Lower lobe of right lung (tissue), 2 donors: ENCODE measurements around the gene HLA-DMB. TPM values are rescaled to one million over a fixed set of nuclear protein-coding genes. Genes with fewer than 3 reads are reported as not detected.
A peak's percentile ranks its signal among the peaks of the same experiment; 100 is the strongest.

Source experiments
- ATAC-seq, 2 donors: fragments of 200-7000 bp; cut with Tn5 transposase; one replicate each; pipeline ENCODE4 v1.9.1; 2020 to 2022; ENCODE audit warnings: mild to moderate bottlenecking in 2 of 2, moderate library complexity in 2 of 2
- DNase-seq: peaks from one replicate; pipeline ENCODE4 v3.0.0-alpha.2; 2020
- H3K27ac ChIP-seq: fragments of 200-600 bp; one replicate; pipeline ENCODE4 v1.8.0; 2022
- H3K27me3 ChIP-seq: fragments of 200-600 bp; one replicate; pipeline ENCODE4 v1.8.0; 2022; ENCODE audit warnings: low read depth
- H3K36me3 ChIP-seq: fragments of 200-600 bp; one replicate; pipeline ENCODE4 v1.8.0; 2022; ENCODE audit warnings: mild to moderate bottlenecking
- H3K4me1 ChIP-seq: fragments of 200-600 bp; one replicate; pipeline ENCODE4 v1.8.0; 2022
- H3K4me3 ChIP-seq: fragments of 200-600 bp; one replicate; pipeline ENCODE4 v1.8.0; 2022; ENCODE audit warnings: mild to moderate bottlenecking
- H3K9me3 ChIP-seq: fragments of 200-600 bp; one replicate; pipeline ENCODE4 v1.8.0; 2022
- CTCF ChIP-seq: fragments of 200-600 bp; IDR thresholded peaks from one replicate; pipeline ENCODE4 v1.8.0; 2022; ENCODE audit warnings: antibody characterized with exemption, mild to moderate bottlenecking
- intact Hi-C: fragments of 100-400 bp; cut with DNase I; formaldehyde crosslinking; loops from one replicate; pipeline ENCODE4 v1.11.0; 2022
- long read RNA-seq: library from polyadenylated mRNA; unstranded; transcript quantifications from one replicate; pipeline ENCODE4 v2.0.0, GENCODE V29; 2021
- total RNA-seq: library from RNA; stranded (reverse); fragmentation: NEBNext Ultra II Directional; extraction: Animal tissue kit (Norgen Biotek cat#: 25700); gene quantifications from one replicate; pipeline ENCODE4 v1.2.1, GENCODE V29; 2021
- donor health status: DM: no; HTN: yes; CAD: no; lungs with severe emphysema.

HLA-DMB gene
- total RNA-seq, result 208 TPM
- long read RNA-seq, full-length matches to known transcripts, result 112 of 143 reads
- long read RNA-seq, partial matches to known transcripts, result 5 of 143 reads
- long read RNA-seq, other reads (novel, unspliced or antisense), result 26 of 143 reads

- peak within 1 kb of the TSS; percentile 56 for H3K4me3 ChIP-seq
- H3K27ac ChIP-seq, result peak within 1 kb of the TSS; percentile 93
- peaks cover 13% of the 10 kb centered on the region for H3K36me3 ChIP-seq
- peak; percentile 94 to 97 for ATAC-seq
- peak; percentile 56 for DNase-seq
- TF ChIP-seq CTCF, result no peak
- peaks cover 46% of the 10 kb centered on the region for H3K4me1 ChIP-seq
- no peaks in the 10 kb centered on the region for H3K27me3 ChIP-seq
- intact Hi-C loops, result no loop called here
- H3K9me3 ChIP-seq, result no peaks in the 10 kb centered on the region
These were observed at the start of gene HLA-DMB for GRCh38 chr6:32940656-32941213. TSS of gene HLA-DMB (minus strand) at chr6:32941028. CDS start at chr6:32940807, 221 bp downstream.

- intact Hi-C loops, result loop anchor here (10.0 kb wide), 2 partner anchors 55 to 105 kb away; no protein-coding TSS in a partner anchor
These were observed 48.5 kb upstream of the HLA-DMB start for GRCh38 chr6:32989368-32989767.

GRCh38 chr6:32984622-32985389 lies 44.0 kb upstream of the HLA-DMB start:
- ATAC-seq (peak; percentile 91 to 93), DNase-seq (peak; percentile 95)
- peak; percentile 90 for TF ChIP-seq CTCF
- Histone ChIP-seq H3K27ac (no peak overlapping the region), H3K27me3 (no peaks in the 10 kb centered on the region), H3K4me1 (peaks cover 9% of the 10 kb centered on the region), H3K4me3 (no peak overlapping the region), H3K36me3 (peaks cover 23% of the 10 kb centered on the region), H3K9me3 (no peaks in the 10 kb centered on the region)
- intact Hi-C loops, result loop anchor here (10.0 kb wide), 2 partner anchors 50 to 100 kb away; no protein-coding TSS in a partner anchor

More at GRCh38 chr6:32989368-32989767, 48.5 kb upstream of the HLA-DMB start:
- Histone ChIP-seq H3K27ac (no peak overlapping the region), H3K27me3 (no peaks in the 10 kb centered on the region), H3K4me1 (no peaks in the 10 kb centered on the region), H3K9me3 (no peaks in the 10 kb centered on the region), H3K36me3 (no peaks in the 10 kb centered on the region), H3K4me3 (no peak overlapping the region)
- no peak for ATAC-seq
- TF ChIP-seq CTCF, result no peak
- no peak for DNase-seq

- Histone ChIP-seq H3K9me3 (no peaks in the 10 kb centered on the region), H3K36me3 (peaks cover 30% of the 10 kb centered on the region), H3K4me3 (no peak overlapping the region), H3K4me1 (peaks cover 9% of the 10 kb centered on the region), H3K27ac (no peak overlapping the region), H3K27me3 (no peaks in the 10 kb centered on the region)
- intact Hi-C loops, result loop anchor here (10.0 kb wide), 2 partner anchors 49 to 99 kb away; no protein-coding TSS in a partner anchor
- ATAC-seq (peak in 1 of 2 donors; percentile 1), DNase-seq (no peak)
- no peak for TF ChIP-seq CTCF
These were observed 43.3 kb upstream of the HLA-DMB start for GRCh38 chr6:32983964-32984621.

GRCh38 chr6:32983493-32983848 lies 42.6 kb upstream of the HLA-DMB start:
- no peak overlapping the region for H3K27ac ChIP-seq

More at GRCh38 chr6:32983493-32983848, 42.6 kb upstream of the HLA-DMB start:
- ATAC-seq (peak in 1 of 2 donors; percentile 2), DNase-seq (no peak)
- Histone ChIP-seq H3K27me3 (no peaks in the 10 kb centered on the region), H3K4me3 (no peak overlapping the region), H3K36me3 (peaks cover 36% of the 10 kb centered on the region), H3K4me1 (peaks cover 14% of the 10 kb centered on the region), H3K9me3 (no peaks in the 10 kb centered on the region)
- intact Hi-C loops, result loop anchor here (10.0 kb wide), 2 partner anchors 49 to 99 kb away; no protein-coding TSS in a partner anchor
- TF ChIP-seq CTCF, result no peak
